K562 (cell line): ENCODE results near the gene FBXL13. TPM values are rescaled to one million over a fixed set of nuclear protein-coding genes. Genes with fewer than 3 reads are reported as not detected.

ENCODE experiments used
- ATAC-seq: fragments of 200-7000 bp; cut with Tn5 transposase; 3 replicates; pipeline ENCODE4 v1.9.1; 2020; ENCODE audit warnings: moderate library complexity
- BruUV-seq: library from RNA; stranded (reverse); fragments of 400-500 nt; replicated peaks from 2 replicates; lab custom pipeline; 2021; lab: Mats Ljungman, UMichigan
- CTCF ChIA-PET: fragments of 300-600 bp; formaldehyde crosslinking; extraction: SDS; loops from one replicate; lab custom pipeline; 2021; ENCODE audit warnings: low intra/inter-chr PET ratio; lab: Yijun Ruan, JAX
- POLR2A ChIA-PET: fragments of 300-600, 350-650 bp; sonication (Branson Sonifier 250); formaldehyde crosslinking; extraction: SDS; loops from one replicate; lab custom pipeline; 2021; ENCODE audit warnings: antibody characterized with exemption, inconsistent platforms; lab: Yijun Ruan, JAX
- DNase-seq, 4 experiments: peaks; one replicate each; pipeline versions ENCODE4 v3.0.0 to v3.0.0-alpha.2; 2011 to 2018; ENCODE audit warnings: low spot score in 3 of 4, mixed read lengths in 3 of 4; ENCODE audit errors: extremely low read depth in 1 of 4
- FAIRE-seq: peaks from 2 replicates; lab custom pipeline; 2011; peaks lifted over from hg19 to GRCh38; lab: Jason Lieb, UNC
- H2AFZ ChIP-seq: 2 replicates; pipeline ENCODE4 v1.6.0; 2011; ENCODE audit warnings: low read depth, low read length, control low read depth, inconsistent platforms
- H3K27ac ChIP-seq: fragments of 200-600 bp; 3 replicates; pipeline ENCODE4 v1.8.0; 2011; ENCODE audit warnings: low read depth, mild to moderate bottlenecking, control low read depth, inconsistent platforms, low read length, moderate library complexity, mixed read lengths; ENCODE audit errors: extremely low read depth
- H3K27me3 ChIP-seq, 2 experiments: fragments of 300-600 bp in 1 of 2; 2 replicates in 1 of 2; 3 replicates in 1 of 2; pipeline versions ENCODE4 v1.6.0 to v1.8.0; 2011; ENCODE audit warnings: inconsistent platforms in 2 of 2, low read length in 2 of 2, mild to moderate bottlenecking in 1 of 2, mixed read lengths in 1 of 2, moderate library complexity in 1 of 2; ENCODE audit not compliant: control insufficient read depth in 2 of 2, insufficient read depth in 2 of 2
- H3K36me3 ChIP-seq: fragments of 300-600 bp; 3 replicates; pipeline ENCODE4 v1.8.0; 2011; ENCODE audit warnings: mild to moderate bottlenecking, low read length, inconsistent platforms; ENCODE audit not compliant: control insufficient read depth, insufficient read depth
- H3K4me1 ChIP-seq, 2 experiments: fragments of 200-600 bp in 1 of 2; replicated peaks in 1 of 2; 2 replicates in 1 of 2; 3 replicates in 1 of 2; pipeline versions ENCODE4 v1.5.1 to v1.8.0; 2011; ENCODE audit warnings: inconsistent platforms in 2 of 2, low read length in 2 of 2, mild to moderate bottlenecking in 1 of 2, mixed read lengths in 1 of 2, moderate library complexity in 1 of 2; ENCODE audit not compliant: control insufficient read depth in 2 of 2, insufficient read depth in 2 of 2
- H3K4me2 ChIP-seq: 2 replicates; pipeline ENCODE4 v1.6.1; 2011; ENCODE audit warnings: low read length, control low read depth, inconsistent platforms, mixed read lengths; ENCODE audit not compliant: insufficient read depth
- H3K4me3 ChIP-seq: fragments of 200-600 bp; sonication (generic), shearing (Covaris generic); 2 replicates; pipeline ENCODE4 v1.5.1; 2016; ENCODE audit warnings: control low read depth, inconsistent platforms
- H3K79me2 ChIP-seq: fragments of 200-600 bp; 3 replicates; pipeline ENCODE4 v1.8.0; 2011; ENCODE audit warnings: low read length, inconsistent platforms; ENCODE audit not compliant: control insufficient read depth, insufficient read depth
- H3K9ac ChIP-seq, 2 experiments: 2 replicates each; pipeline versions ENCODE4 v1.6.0 to v1.6.1; 2011; ENCODE audit warnings: low read depth in 2 of 2, low read length in 2 of 2, control low read depth in 1 of 2, inconsistent platforms in 1 of 2, mild to moderate bottlenecking in 1 of 2, mixed read lengths in 1 of 2; ENCODE audit not compliant: insufficient read depth in 1 of 2
- H3K9me1 ChIP-seq: one replicate; pipeline ENCODE4 v1.6.0; 2011; ENCODE audit warnings: inconsistent platforms, mild to moderate bottlenecking, low read length, moderate library complexity; ENCODE audit not compliant: control insufficient read depth, insufficient read depth
- H3K9me3 ChIP-seq: replicated peaks from 2 replicates; pipeline ENCODE4 v1.5.1; 2011; ENCODE audit warnings: low read depth, low read length, inconsistent platforms; ENCODE audit not compliant: control insufficient read depth, insufficient read depth
- H4K20me1 ChIP-seq: replicated peaks from 2 replicates; pipeline ENCODE4 v1.6.1; 2011; ENCODE audit warnings: low read length, inconsistent platforms, mixed read lengths; ENCODE audit not compliant: control insufficient read depth, insufficient read depth
- CHCHD3 ChIP-seq: fragments of 250-450 bp; sonication (Bioruptor Pico); IDR thresholded peaks from 2 replicates; pipeline ENCODE4 v2.1.2; 2022; ENCODE audit warnings: mild to moderate bottlenecking
- CREM ChIP-seq: IDR thresholded peaks from 2 replicates; pipeline ENCODE4 v1.6.1; 2014; ENCODE audit warnings: antibody characterized with exemption, low read depth
- CXXC5 ChIP-seq: fragments of 250-450 bp; sonication (Bioruptor Pico); IDR thresholded peaks from 2 replicates; pipeline ENCODE4 v1.8.0; 2022; ENCODE audit warnings: inconsistent platforms, mild to moderate bottlenecking, moderate library complexity
- FOXP1 ChIP-seq: sonication (generic); formaldehyde crosslinking; IDR thresholded peaks from 2 replicates; pipeline ENCODE4 v1.8.0; 2022; ENCODE audit warnings: mild to moderate bottlenecking, missing genetic modification reagents
- MEIS2 ChIP-seq: fragments of 450-650 bp; IDR thresholded peaks from 2 replicates; pipeline ENCODE4 v1.6.1; 2014; ENCODE audit warnings: mild to moderate bottlenecking; ENCODE audit not compliant: partially characterized antibody
- RBM22 ChIP-seq: fragments of 200-400 bp; formaldehyde crosslinking; IDR thresholded peaks from 2 replicates; pipeline ENCODE4 v1.6.1; 2018; ENCODE audit warnings: low read length, low read depth; ENCODE audit not compliant: poor library complexity, severe bottlenecking
- SRSF9 ChIP-seq: fragments of 200-400 bp; formaldehyde crosslinking; IDR thresholded peaks from 2 replicates; pipeline ENCODE4 v1.6.1; 2017; ENCODE audit warnings: low read depth, low read length, borderline replicate concordance
- ZNF644 ChIP-seq: fragments of 200-800 bp; sonication (Bioruptor generic); IDR thresholded peaks from 2 replicates; pipeline ENCODE4 v1.6.1; 2016; ENCODE audit warnings: low read depth, missing genetic modification characterization, missing compliant biosample characterization
- ZNF764 ChIP-seq: fragments of 250-450 bp; sonication (Bioruptor Pico); IDR thresholded peaks from 2 replicates; pipeline ENCODE4 v1.4.0; 2020; ENCODE audit warnings: low read depth, mild to moderate bottlenecking, moderate library complexity
- WGBS: fragments of 100-300 bp; shearing (Covaris generic); methylation state at CpG from one replicate; pipeline ENCODE4 v1.1.6; 2016; ENCODE audit warnings: low coverage, mixed read lengths; ENCODE audit not compliant: insufficient coverage; ENCODE audit errors: missing lambda C conversion rate; 5-methylcytosine and 5-hydroxymethylcytosine counted together
- in situ Hi-C: fragments of 300-500 bp; cut with MboI; formaldehyde crosslinking; loops from 4 replicates; pipeline ENCODE4 v1.15.0; 2018; ENCODE audit warnings: inconsistent platforms, mixed read lengths
- intact Hi-C: fragments of 100-400 bp; cut with micrococcal nuclease; formaldehyde crosslinking; loops from 2 replicates; pipeline ENCODE4 v1.14.2; 2022
- polyA plus RNA-seq, 8 experiments: library from polyadenylated mRNA; depleted of rRNA in 4 of 8; stranded (reverse) in 5 of 8; unstranded in 3 of 8; fragments of >200 nt; fragmentation: Nextera tagmentation in 2 of 8; fragmentation: Illumina TruSeq in 1 of 8; extraction: Ambion mirVana in 2 of 8; extraction: Trizol in 1 of 8; gene quantifications; 2 replicates each; pipeline versions ENCODE4 v1.2.1 to v1.2.3, GENCODE V29; 2011 to 2014; ENCODE audit warnings: inconsistent platforms in 1 of 8, missing spikeins in 1 of 8
- total RNA-seq, 7 experiments: library from RNA; depleted of rRNA in 6 of 7; stranded (reverse); fragments of >200 nt in 6 of 7; fragmentation: Illumina TruSeq in 2 of 7; extraction: Trizol in 2 of 7; gene quantifications; 2 replicates each; pipeline versions ENCODE4 v1.2.1 to v1.2.3, GENCODE V29; 2011 to 2021; ENCODE audit warnings: low replicate concordance in 1 of 7
- TF ChIP-seq, protein P1 (sequence below): sonication (generic); formaldehyde crosslinking; IDR thresholded peaks from 2 replicates; pipeline ENCODE4 v1.8.0; 2022; ENCODE audit warnings: mild to moderate bottlenecking, missing genetic modification reagents
- TF ChIP-seq, protein P2 (sequence below): sonication (generic); formaldehyde crosslinking; IDR thresholded peaks from 2 replicates; pipeline ENCODE4 v1.8.1; 2023; ENCODE audit warnings: mild to moderate bottlenecking, missing genetic modification reagents
- TF ChIP-seq, protein P3 (sequence below): IDR thresholded peaks from 2 replicates; pipeline ENCODE4 v1.6.1; 2012; ENCODE audit warnings: low read depth, low read length, improper control_type of control experiment, borderline replicate concordance
- TF ChIP-seq, protein P4 (sequence below): fragments of 450-650 bp; formaldehyde crosslinking; IDR thresholded peaks from 2 replicates; pipeline ENCODE4 v1.4.0; 2022; ENCODE audit warnings: missing genetic modification characterization
- TF ChIP-seq, protein P5 (sequence below): fragments of 250-450 bp; sonication (Bioruptor Pico); IDR thresholded peaks from 2 replicates; pipeline ENCODE4 v1.4.0; 2020; ENCODE audit warnings: mild to moderate bottlenecking

FBXL13 gene
- total and polyA plus RNA-seq, 9 of the 15 experiments (the other 6 are each of a cell fraction or from before 2014, with no cell fraction given): 16.3 to 55.0 (median 25.4) TPM

DNA sequence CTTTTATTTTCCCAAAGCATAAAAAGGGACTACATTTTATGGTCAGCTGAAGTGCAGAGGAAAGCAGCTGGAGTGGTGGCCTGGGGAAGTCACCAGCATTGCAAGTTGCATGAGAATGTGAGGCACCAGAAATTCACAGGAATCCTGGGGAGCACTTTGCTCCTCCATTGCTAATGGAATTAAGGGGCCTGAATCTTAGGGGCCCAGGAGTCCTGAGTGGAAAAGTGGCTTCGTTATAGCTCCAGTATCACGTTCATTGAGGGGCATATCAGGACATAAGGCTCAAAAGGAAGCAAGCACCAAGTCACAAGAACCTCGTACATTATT lies 214.8 kb downstream of the FBXL13 start:
- FAIRE-seq: no peak
- H2AFZ ChIP-seq: no peak overlapping the region

More for the DNA sequence above, 214.8 kb downstream of the FBXL13 start:
- ATAC-seq (no peak), DNase-seq (no peak)
- no peak for TF ChIP-seq FOXP1 (CRISPR knock-in tag)
- no peak for TF ChIP-seq ZNF764
- no peak for TF ChIP-seq MEIS2
- TF ChIP-seq, protein P1, sequence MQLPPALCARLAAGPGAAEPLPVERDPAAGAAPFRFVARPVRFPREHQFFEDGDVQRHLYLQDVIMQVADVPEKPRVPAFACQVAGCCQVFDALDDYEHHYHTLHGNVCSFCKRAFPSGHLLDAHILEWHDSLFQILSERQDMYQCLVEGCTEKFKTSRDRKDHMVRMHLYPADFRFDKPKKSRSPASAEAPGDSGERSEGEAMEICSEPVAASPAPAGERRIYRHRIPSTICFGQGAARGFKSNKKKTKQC (CRISPR knock-in tag): no peak
- TF ChIP-seq CREM: no peak
- TF ChIP-seq SRSF9: no peak
- no peak for TF ChIP-seq CXXC5 (CRISPR knock-in tag)
- no peak for TF ChIP-seq ZNF644 (tag)
- TF ChIP-seq, protein P2, sequence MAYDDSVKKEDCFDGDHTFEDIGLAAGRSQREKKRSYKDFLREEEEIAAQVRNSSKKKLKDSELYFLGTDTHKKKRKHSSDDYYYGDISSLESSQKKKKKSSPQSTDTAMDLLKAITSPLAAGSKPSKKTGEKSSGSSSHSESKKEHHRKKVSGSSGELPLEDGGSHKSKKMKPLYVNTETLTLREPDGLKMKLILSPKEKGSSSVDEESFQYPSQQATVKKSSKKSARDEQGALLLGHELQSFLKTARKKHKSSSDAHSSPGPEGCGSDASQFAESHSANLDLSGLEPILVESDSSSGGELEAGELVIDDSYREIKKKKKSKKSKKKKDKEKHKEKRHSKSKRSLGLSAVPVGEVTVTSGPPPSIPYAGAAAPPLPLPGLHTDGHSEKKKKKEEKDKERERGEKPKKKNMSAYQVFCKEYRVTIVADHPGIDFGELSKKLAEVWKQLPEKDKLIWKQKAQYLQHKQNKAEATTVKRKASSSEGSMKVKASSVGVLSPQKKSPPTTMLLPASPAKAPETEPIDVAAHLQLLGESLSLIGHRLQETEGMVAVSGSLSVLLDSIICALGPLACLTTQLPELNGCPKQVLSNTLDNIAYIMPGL (CRISPR knock-in tag): no peak
- TF ChIP-seq, protein P3, sequence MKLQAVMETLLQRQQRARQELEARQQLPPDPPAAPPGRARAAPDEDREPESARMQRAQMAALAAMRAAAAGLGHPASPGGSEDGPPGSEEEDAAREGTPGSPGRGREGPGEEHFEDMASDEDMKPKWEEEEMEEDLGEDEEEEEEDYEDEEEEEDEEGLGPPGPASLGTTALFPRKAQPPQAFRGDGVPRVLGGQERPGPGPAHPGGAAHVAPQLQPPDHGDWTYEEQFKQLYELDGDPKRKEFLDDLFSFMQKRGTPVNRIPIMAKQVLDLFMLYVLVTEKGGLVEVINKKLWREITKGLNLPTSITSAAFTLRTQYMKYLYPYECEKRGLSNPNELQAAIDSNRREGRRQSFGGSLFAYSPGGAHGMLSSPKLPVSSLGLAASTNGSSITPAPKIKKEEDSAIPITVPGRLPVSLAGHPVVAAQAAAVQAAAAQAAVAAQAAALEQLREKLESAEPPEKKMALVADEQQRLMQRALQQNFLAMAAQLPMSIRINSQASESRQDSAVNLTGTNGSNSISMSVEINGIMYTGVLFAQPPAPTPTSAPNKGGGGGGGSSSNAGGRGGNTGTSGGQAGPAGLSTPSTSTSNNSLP: no peak
- no peak for TF ChIP-seq CHCHD3
- TF ChIP-seq, protein P4, sequence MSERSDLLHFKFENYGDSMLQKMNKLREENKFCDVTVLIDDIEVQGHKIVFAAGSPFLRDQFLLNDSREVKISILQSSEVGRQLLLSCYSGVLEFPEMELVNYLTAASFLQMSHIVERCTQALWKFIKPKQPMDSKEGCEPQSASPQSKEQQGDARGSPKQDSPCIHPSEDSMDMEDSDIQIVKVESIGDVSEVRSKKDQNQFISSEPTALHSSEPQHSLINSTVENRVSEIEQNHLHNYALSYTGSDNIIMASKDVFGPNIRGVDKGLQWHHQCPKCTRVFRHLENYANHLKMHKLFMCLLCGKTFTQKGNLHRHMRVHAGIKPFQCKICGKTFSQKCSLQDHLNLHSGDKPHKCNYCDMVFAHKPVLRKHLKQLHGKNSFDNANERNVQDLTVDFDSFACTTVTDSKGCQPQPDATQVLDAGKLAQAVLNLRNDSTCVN (CRISPR knock-in tag): no peak
- TF ChIP-seq RBM22: no peak
- TF ChIP-seq, protein P5, sequence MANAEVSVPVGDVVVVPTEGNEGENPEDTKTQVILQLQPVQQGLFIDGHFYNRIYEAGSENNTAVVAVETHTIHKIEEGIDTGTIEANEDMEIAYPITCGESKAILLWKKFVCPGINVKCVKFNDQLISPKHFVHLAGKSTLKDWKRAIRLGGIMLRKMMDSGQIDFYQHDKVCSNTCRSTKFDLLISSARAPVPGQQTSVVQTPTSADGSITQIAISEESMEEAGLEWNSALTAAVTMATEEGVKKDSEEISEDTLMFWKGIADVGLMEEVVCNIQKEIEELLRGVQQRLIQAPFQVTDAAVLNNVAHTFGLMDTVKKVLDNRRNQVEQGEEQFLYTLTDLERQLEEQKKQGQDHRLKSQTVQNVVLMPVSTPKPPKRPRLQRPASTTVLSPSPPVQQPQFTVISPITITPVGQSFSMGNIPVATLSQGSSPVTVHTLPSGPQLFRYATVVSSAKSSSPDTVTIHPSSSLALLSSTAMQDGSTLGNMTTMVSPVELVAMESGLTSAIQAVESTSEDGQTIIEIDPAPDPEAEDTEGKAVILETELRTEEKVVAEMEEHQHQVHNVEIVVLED: no peak
- in situ Hi-C loops: no loop called here
- no TSS peak for BruUV-seq
- Histone ChIP-seq H4K20me1 (no peaks in the 10 kb centered on the region), H3K27me3 (no peaks in the 10 kb centered on the region), H3K4me2 (no peak overlapping the region), H3K36me3 (peaks cover 30% of the 10 kb centered on the region; the same call in 2 of the 3 replicates), H3K9me1 (no peaks in the 10 kb centered on the region), H3K9ac (no peak overlapping the region), H3K4me3 (no peak overlapping the region), H3K79me2 (no peaks in the 10 kb centered on the region), H3K9me3 (no peaks in the 10 kb centered on the region), H3K4me1 (no peaks in the 10 kb centered on the region), H3K27ac (no peak overlapping the region)
- WGBS: 61% methylated on average over 3 of the region's 3 CpGs
- intact Hi-C loops: no loop called here
- CTCF ChIA-PET: no interaction called here
- POLR2A ChIA-PET: no interaction called here
